Activated CD4-positive, CD25-positive, alpha-beta regulatory T cell treated with anti-CD3 and anti-CD28 coated beads, Interleukin-2, amount 50 U/mL, for 16 hours (primary cell): ENCODE data around the gene GTPBP3.
"Not testable (repeated sequence)": the region's sequence is repeated elsewhere in the genome, so short reads cannot be mapped to it uniquely, and the experiment has no call there.

Experiments
- DNase-seq: peaks from one replicate; pipeline ENCODE4 v3.0.0-alpha.2; 2020; ENCODE audit warnings: low read depth, low spot score

The GTPBP3 gene

GRCh38 chr19:17336872-17337674 lies at the start of gene GTPBP3:
TSS of gene GTPBP3 (plus strand) at chr19:17337553. CDS start at chr19:17337612, 59 bp downstream.
- peak; percentile 95 for DNase-seq

DNA sequence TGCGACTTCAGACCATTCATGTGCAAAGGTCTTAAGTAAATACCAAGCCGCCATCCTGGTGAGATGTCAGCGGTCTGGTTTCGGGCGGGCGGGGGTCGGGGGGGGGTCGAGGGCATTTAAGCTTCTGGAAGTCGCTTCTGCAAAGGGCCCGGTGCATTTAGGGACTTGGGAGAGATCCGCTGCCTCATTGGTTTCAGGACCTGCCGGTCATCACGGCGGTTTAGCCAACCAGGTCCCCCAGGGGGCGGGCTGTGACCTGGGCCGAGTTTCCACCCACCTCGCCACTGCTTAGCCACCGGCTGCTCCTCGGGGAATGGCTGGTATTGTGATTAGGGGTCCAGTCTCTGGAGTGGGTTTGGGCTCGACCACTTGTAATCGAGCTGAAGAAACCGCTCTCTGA lies 47.9 kb upstream of the GTPBP3 start:
- DNase-seq: no peak

DNA sequence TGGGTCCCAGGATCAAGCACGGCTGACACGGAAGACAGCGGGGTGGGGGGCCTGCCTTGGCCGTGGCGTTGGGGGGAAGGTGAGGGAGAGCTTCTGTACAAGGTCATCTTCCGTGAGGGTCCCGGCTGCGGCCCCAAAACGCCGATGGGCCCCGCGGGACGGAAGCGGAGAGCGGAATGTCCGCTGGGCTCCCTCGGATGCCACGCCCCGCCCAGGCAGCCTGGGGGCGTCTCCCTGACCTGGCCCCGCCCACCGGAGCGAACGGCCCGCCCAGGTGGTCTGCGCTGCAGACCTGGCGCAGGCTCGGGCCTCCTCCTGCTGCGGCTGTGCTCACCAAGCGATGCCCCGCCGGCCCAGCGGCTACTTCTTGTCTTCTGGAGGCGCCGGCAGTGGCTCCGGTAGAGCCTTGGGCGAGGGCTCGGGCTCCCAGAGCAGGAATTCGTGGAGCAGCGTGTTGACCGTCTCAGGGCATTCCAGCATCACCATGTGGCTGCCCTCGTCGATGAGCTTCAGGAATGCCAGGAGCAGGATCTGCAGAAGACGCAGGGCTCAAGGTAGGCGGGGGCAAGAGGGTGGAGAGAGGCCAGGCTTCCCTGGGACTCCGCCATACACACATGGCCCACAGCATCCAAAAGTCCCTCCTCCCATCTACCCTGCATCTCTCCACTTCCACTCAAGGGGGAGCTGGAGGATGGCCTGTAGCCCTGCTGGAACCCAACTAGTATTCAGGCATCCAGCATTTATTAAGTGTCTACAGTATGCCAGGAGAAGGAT lies 44.9 kb upstream of the GTPBP3 start:
- DNase-seq: peak; percentile 42

- DNase-seq: no peak
Measured at GRCh38 chr19:17293605-17294004, 43.7 kb upstream of the GTPBP3 start.

DNA sequence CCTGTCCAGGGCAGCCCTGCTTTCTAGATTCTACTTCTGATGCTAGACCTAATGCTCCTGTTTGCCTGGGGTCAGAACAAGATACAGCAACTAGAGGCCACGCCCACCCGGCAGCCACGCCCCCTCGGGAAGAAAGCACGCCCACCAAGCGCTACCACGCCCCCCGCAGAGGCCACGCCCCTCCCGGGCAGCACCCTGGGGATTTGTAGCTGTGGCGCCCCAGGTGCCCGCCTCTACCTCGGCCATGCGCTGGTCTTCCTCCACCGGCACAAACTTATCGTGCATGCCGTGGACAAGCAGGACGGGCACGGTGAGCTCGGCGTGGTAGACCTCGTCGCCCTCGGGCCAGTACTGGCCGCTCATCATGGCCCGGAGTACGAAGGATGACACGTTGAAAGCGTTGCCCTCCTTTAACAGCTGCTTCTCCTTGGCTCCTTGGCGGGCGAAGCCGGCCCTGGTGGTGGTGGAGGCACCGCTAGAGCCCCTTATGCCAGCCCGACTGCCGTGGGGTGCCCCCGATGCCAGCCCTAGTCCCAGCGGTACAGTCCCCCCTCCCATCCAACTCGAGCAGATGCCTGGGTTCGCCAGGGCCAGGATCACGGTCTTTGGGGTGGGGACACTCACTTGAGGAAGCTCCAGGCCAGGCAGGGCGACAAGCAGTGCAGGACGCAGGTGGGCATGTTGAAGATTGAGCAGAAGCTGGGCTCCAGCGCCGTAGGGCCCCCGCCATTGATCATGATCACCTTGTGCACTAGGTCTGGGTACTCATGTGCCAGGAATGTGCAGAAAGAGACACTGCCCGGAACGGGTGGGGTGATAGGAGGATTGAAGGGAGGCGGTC lies 43.1 kb upstream of the GTPBP3 start:
- DNase-seq: no peak

DNA sequence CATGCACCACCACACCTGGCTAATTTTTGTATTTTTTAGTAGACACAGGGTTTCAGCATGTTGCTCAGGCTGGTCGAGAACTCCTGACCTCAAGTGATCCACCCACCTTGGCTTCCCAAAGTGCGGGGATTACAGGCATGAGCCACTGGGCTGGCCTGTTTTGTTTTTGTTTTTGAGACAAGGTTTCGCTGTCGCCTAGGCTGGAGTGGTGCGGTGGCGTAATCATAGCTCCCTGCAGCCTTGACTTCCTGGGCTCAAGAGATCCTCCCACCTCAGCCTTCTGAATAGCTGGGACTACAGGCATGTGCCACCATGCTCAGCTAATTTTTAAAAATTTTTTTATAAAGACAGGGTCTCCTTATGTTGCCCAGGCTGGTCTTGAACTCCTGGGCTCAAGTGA lies 41.8 kb upstream of the GTPBP3 start:
- DNase-seq: not testable (repeated sequence)

- no peak for DNase-seq
Measured at GRCh38 chr19:17296273-17296672, 41.1 kb upstream of the GTPBP3 start.

DNA sequence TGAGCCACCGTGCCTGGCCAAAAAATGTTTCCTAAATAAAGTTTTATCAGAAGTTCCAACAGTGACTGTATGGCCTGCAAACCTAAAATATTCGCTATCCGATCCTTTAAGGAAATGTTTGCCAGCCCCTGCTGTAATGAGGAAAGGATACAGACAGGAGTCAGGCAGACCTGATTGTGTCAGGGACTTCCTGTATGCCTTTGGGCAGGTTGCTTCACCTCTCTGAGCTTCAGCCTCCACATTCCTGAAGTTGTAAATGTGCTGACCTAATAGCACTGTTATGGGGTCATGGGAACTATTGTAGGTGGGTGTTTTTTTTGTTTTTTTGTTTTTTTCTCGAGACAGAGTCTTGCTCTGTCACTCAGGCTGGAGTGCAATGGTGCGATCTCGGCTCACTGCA lies 40.4 kb upstream of the GTPBP3 start:
- DNase-seq: no peak

DNA sequence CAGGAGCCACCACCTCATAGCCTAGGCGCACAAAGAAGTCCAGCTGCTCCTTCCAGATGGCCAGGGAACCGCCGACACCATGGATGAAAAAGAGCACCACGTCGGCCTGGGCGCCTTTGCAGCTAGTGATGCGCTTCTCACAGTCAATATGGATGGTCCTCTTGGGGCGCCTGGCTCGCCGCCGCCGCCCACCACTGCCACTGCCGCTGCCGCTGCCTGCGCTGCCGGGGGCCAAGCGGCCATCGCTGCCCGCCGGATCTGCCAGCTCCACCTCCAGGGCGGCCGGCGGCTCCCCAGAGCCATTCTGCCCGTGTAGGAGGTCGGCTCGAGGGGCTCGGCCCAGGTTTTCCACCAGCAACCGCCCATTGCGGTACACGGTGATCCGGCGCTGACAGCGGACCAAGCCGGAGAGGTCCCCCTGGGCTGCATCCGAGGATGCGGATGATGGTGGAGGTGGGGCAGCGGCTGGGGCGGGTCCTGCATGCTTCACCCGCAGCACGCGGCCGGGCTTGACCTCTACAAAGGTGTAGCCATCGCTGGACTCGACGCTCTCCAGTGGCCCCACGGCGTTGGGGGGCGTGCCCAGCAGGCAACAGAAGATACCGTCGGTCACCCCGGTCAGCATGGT lies 36.2 kb upstream of the GTPBP3 start:
- DNase-seq: no peak

- no peak for DNase-seq
Measured at GRCh38 chr19:17302391-17303166, 34.8 kb upstream of the GTPBP3 start.

GRCh38 chr19:17303167-17303939 lies 34.0 kb upstream of the GTPBP3 start, which contains the start of gene ABHD8:
TSS of gene ABHD8 (minus strand) at chr19:17303425. CDS start at chr19:17301616, 1,809 bp downstream.
- peak; percentile 81 for DNase-seq

- no peak for DNase-seq
Measured at GRCh38 chr19:17303940-17304267, 33.4 kb upstream of the GTPBP3 start.

DNA sequence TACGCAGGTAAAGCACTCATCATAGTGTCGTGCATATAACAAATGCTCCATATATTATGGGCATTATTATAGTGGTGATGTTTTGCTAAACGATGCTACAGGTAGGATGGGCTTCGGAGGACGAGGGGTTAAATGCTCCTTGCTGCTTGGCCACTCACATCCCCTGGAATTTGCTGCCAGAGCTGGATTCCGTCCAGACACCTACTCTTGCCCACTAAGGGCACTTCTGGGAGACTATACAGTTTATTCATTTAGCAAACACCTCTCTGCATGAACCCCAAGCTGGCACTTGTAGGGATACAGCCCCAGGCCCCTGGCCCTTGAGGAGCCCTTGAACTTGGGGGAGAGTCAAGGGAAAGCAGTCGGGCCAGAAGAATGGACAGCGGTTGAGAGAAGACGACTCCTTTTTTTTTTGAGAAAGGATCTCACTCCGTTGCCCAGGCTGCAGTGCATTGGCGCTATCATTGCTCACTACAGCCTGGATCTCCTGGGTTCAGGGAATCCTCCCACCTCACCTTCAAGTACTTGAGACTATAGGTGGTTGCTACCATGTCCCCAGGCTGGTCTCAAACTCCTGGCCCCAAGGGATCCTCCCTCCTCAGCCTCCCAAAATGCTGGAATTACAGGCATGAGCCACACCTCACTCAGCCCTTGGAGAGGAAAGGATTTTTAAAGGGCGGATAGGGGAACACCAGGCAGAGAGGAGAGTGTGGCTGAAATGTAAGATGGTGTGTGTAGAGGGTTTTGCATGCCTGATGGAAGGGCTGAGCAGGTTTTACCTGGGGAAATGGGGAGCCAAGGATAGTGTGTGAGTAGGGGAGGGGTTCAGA lies 32.8 kb upstream of the GTPBP3 start:
- DNase-seq: no peak

- DNase-seq: no peak
Measured at GRCh38 chr19:17305216-17305516, 32.2 kb upstream of the GTPBP3 start.

DNA sequence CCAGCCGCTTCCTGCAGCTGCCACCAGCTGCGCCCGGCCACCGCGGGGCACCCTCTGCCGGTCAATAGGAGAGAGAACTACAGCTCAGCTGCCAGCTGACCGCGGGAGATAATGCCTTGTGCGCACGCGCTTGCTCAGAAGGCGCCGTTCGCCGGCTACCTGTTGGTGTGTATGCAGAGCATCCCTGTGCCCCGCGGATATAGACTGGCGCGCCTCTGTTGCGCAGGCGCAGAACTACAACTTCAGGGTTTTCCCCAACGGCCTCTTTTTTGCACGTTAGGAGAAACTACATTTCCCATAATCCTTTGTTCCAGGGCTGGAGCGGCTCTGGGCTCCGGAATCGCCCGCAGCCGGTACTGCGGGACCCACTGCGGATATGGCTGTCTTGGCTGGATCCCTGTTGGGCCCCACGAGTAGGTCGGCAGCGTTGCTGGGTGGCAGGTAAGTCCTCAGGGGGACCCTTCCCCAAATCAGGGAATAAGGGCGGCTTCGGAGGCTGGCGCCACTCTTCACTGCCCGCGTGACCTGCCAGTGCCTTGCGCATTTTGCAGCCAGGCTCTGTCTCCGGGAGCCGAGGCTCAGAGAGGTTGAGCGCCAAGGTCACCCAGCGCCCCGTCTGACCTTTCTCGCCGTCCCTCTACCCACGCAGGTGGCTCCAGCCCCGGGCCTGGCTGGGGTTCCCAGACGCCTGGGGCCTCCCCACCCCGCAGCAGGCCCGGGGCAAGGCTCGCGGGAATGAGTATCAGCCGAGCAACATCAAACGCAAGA lies 31.7 kb upstream of the GTPBP3 start, which contains the start of gene MRPL34:
TSS of gene MRPL34 (plus strand) at position 356 of the 768 bp plus-strand sequence. CDS start at position 377, 21 bp downstream.
- peak; percentile 90 for DNase-seq

DNA sequence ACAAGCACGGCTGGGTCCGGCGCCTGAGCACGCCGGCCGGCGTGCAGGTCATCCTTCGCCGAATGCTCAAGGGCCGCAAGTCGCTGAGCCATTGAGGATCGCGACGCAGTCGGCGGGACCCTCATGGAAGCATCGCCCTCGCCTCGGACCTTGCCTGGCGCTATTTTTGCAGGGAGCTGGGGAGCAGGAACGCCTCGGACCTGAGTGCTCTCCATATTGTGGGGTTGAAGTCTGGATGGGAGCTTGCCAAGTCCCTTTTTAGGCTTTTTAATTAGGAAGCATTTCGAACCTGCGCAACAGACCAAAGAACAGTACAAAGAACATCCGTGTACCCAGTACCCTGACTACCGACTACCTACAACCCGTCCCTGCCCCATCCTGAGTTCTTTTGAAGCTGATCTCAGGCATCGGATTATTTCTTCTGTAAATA lies 31.1 kb upstream of the GTPBP3 start:
- no peak for DNase-seq

GRCh38 chr19:17307876-17308377 lies 29.4 kb upstream of the GTPBP3 start:
- DNase-seq: no peak
